HAP-1 (cell line): ENCODE measurements around the gene PPIC.

Experiments used
- DNase-seq, 2 experiments: peaks; one replicate each; pipeline ENCODE4 v3.0.0-alpha.2; 2016 to 2020; ENCODE audit warnings: low spot score in 2 of 2
- H3K27me3 ChIP-seq: fragments of 250-450 bp; sonication (Bioruptor Pico); 2 replicates; pipeline ENCODE4 v1.5.1; 2020; ENCODE audit warnings: low read depth, mild to moderate bottlenecking, moderate library complexity
- H3K36me3 ChIP-seq: fragments of 250-450 bp; sonication (Bioruptor Pico); replicated peaks from 2 replicates; pipeline ENCODE4 v1.5.1; 2020; ENCODE audit warnings: mild to moderate bottlenecking
- H3K4me1 ChIP-seq: fragments of 250-450 bp; sonication (Bioruptor Pico); 2 replicates; pipeline ENCODE4 v1.5.1; 2020; ENCODE audit warnings: mild to moderate bottlenecking
- H3K4me3 ChIP-seq: fragments of 250-450 bp; sonication (Bioruptor Pico); 2 replicates; pipeline ENCODE4 v1.5.1; 2020; ENCODE audit warnings: mild to moderate bottlenecking, moderate library complexity
- H3K9me3 ChIP-seq: fragments of 250-450 bp; sonication (Bioruptor Pico); 2 replicates; pipeline ENCODE4 v1.5.1; 2020; ENCODE audit warnings: mild to moderate bottlenecking, moderate library complexity
- in situ Hi-C: fragments of 300-500 bp; cut with MboI; formaldehyde crosslinking; loops from 3 replicates; pipeline ENCODE4 v1.14.3; 2020; ENCODE audit warnings: low sequenced_read_pairs, inconsistent platforms, mixed read lengths

The PPIC gene

DNA sequence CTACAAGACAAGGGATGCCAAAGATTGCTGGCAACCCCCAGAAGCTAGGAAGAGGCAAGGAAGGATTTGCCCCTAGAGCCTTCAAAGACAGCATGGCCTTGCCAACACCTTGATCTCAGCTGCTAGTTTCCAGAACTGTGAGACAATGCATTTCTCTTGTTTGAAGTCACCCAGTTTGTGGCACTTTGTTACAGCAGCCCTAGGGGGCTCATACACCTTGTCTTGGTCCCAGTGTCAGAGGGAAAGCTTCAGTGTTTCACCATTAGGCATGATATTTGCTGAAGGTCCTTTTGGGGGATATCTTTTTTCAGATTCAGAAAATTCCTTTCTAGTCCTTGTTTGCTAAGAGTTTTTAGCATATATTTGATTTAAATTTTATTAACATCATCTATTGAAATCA lies 3.1 kb upstream of the PPIC start:
- H3K4me3 ChIP-seq = no peak overlapping the region
- in situ Hi-C loops = no loop called here
- H3K4me1 ChIP-seq = peaks cover 6% of the 10 kb centered on the region; the same call in 1 of the 2 replicates
- no peaks in the 10 kb centered on the region for H3K27me3 ChIP-seq
- H3K9me3 ChIP-seq = no peaks in the 10 kb centered on the region
- no peak for DNase-seq
- no peaks in the 10 kb centered on the region for H3K36me3 ChIP-seq

GRCh38 chr5:123037104-123037418 lies 536 bp upstream of the PPIC start:
- Histone ChIP-seq H3K9me3 (no peaks in the 10 kb centered on the region), H3K4me1 (peaks cover 3% of the 10 kb centered on the region; the same call in 1 of the 2 replicates), H3K27me3 (no peaks in the 10 kb centered on the region), H3K4me3 (peak overlapping the region; percentile 74), H3K36me3 (no peaks in the 10 kb centered on the region)
- in situ Hi-C loops = no loop called here
- peak in 1 of 2 experiments; percentile 7 for DNase-seq

GRCh38 chr5:123035918-123036390 lies 571 bp downstream of the PPIC start:
- in situ Hi-C loops = no loop called here
- no peaks in the 10 kb centered on the region for H3K9me3 ChIP-seq
- H3K27me3 ChIP-seq = no peaks in the 10 kb centered on the region
- no peaks in the 10 kb centered on the region for H3K36me3 ChIP-seq
- peak; percentile 25 to 72 for DNase-seq
- peak overlapping the region; percentile 74 for H3K4me3 ChIP-seq
- peaks cover 3% of the 10 kb centered on the region; the same call in 1 of the 2 replicates for H3K4me1 ChIP-seq

DNA sequence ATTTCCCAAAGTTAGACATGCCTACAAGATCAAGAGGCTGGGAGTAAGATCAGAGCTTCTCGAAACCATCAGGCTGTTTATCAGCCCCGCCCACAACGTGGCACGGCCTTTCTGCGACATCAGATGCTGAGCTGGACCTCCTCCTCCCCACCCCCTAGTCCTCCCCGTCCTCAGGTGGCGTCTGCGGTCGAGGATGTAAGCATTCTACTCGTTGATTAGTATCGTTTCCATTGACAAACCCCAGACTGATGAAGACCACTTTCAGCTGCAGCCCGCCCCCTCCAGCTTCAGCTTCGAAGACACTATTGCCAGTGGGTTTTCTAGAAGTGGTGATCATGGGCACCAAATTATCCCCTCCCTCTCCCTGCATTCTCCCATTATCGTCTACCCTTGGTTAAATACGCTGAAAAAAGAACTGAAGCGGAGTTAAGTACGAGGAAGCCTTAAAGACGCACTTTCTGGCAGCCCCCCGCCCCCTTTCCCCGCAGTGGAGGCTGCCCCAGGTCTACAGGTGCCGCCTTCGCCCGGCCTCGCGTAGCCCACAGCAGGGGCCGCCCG lies 1.1 kb downstream of the PPIC start:
- Histone ChIP-seq H3K9me3 (no peaks in the 10 kb centered on the region), H3K36me3 (no peaks in the 10 kb centered on the region), H3K4me3 (peak overlapping the region; percentile 74), H3K4me1 (peaks cover 3% of the 10 kb centered on the region; the same call in 1 of the 2 replicates), H3K27me3 (no peaks in the 10 kb centered on the region)
- in situ Hi-C loops = no loop called here
- peak; percentile 43 to 74 for DNase-seq

DNA sequence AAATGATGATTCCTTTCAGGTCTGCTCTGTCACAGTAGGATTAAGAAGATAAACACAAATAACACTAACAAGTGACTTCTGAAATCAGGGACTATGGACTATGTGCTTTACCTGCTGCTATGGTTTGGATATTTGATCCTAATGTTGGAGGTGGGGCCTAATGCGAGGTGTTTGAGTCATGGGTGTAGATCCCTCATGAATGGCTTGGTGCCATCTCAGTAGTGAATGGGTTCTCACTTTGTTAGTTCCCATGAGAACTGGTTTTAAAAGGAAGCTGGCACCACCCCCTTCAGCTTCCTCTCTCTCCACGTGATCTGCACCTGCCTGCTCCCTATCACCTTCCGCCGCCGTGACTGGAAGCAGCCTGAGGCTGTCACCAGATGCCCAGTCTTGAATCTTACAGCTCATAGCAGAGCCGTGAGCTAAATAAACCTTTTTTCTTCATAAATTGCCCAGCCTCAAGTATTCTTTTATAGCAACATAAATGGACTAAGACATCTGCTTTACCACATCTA lies 3.3 kb downstream of the PPIC start:
- H3K4me1 ChIP-seq = peaks cover 3% of the 10 kb centered on the region; the same call in 1 of the 2 replicates
- in situ Hi-C loops = no loop called here
- no peaks in the 10 kb centered on the region for H3K36me3 ChIP-seq
- H3K4me3 ChIP-seq = no peak overlapping the region
- no peaks in the 10 kb centered on the region for H3K9me3 ChIP-seq
- no peak for DNase-seq
- H3K27me3 ChIP-seq = no peaks in the 10 kb centered on the region

DNA sequence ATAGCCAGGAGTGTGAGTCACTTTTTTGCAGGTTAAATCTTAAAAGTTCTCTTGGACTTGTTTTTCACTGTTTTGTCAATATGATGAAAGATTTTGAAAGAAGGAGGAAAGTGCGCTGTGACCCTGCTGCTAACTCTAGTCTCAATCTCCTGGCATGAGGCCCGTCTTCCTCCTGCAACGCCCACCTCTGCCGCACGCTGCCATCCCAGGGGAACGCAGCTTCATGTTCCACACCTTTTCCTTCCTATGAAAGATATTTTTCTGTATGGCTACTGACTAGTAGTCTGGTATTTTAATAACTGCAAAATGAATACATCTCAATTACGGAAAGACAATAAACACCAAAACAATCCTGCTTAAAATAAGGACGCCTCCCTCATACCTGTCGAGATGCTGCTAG lies 8.3 kb downstream of the PPIC start:
- H3K27me3 ChIP-seq = no peaks in the 10 kb centered on the region
- in situ Hi-C loops = no loop called here
- H3K9me3 ChIP-seq = no peaks in the 10 kb centered on the region
- H3K4me3 ChIP-seq = no peak overlapping the region
- DNase-seq = no peak
- peaks cover 2% of the 10 kb centered on the region for H3K36me3 ChIP-seq
- H3K4me1 ChIP-seq = no peaks in the 10 kb centered on the region

- H3K9me3 ChIP-seq = no peaks in the 10 kb centered on the region
- H3K27me3 ChIP-seq = no peaks in the 10 kb centered on the region
- in situ Hi-C loops = no loop called here
- peaks cover 8% of the 10 kb centered on the region for H3K4me1 ChIP-seq
- no peak for DNase-seq
- no peak overlapping the region for H3K4me3 ChIP-seq
- no peaks in the 10 kb centered on the region for H3K36me3 ChIP-seq
These were observed 21.8 kb downstream of the PPIC start for GRCh38 chr5:123014689-123015088.

DNA sequence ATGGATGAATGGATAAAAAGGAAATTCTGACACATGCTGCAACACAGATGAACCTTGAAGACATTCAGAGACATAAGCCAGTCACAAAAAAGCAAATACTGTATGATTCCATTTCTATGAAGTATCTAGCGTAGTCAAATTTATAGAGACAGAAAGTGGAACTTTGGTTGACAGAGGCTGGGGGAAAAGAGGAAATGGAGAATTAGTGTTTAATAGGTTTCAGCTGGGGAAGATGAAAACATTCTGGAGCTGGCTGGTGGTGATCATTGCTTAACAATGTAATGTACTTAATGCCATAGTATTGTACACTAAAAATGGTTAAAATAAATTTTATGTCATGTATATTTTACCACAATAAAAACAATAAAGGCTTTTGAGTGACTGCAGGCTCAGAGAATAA lies 24.2 kb downstream of the PPIC start:
- Histone ChIP-seq H3K4me3 (no peak overlapping the region), H3K36me3 (no peaks in the 10 kb centered on the region), H3K4me1 (peaks cover 17% of the 10 kb centered on the region), H3K9me3 (no peaks in the 10 kb centered on the region), H3K27me3 (no peaks in the 10 kb centered on the region)
- no peak for DNase-seq
- in situ Hi-C loops = no loop called here

GRCh38 chr5:123007754-123008153 lies 28.8 kb downstream of the PPIC start:
- Histone ChIP-seq H3K4me1 (peaks cover 12% of the 10 kb centered on the region; the same call in 1 of the 2 replicates), H3K4me3 (no peak overlapping the region), H3K36me3 (no peaks in the 10 kb centered on the region), H3K27me3 (no peaks in the 10 kb centered on the region), H3K9me3 (no peaks in the 10 kb centered on the region)
- peak; percentile 40 to 51 for DNase-seq
- in situ Hi-C loops = no loop called here

DNA sequence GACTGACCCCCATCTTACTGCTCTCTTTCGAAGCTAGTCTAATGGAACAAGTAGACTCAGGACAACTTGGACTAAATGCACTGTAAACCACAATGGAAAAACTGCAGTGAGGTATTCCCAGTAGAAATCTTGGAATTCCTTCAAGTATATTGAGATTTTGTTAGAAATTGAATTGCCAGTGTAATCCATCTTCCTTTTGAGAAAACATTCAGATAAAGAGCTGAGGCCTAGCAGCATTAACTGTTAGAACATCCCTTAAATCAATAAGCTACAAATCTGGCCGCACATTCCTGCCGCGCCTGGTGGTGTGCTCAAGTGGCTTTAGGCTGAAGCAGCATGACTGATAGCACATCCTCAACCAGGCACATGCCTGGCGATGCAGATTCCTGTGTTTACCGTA lies 29.3 kb downstream of the PPIC start:
- Histone ChIP-seq H3K36me3 (no peaks in the 10 kb centered on the region), H3K4me3 (no peak overlapping the region), H3K9me3 (no peaks in the 10 kb centered on the region), H3K27me3 (no peaks in the 10 kb centered on the region), H3K4me1 (peaks cover 12% of the 10 kb centered on the region; the same call in 1 of the 2 replicates)
- in situ Hi-C loops = no loop called here
- DNase-seq = peak in 1 of 2 experiments; percentile 30

- DNase-seq = no peak
- in situ Hi-C loops = loop anchor here (5.0 kb wide), 1 partner anchor 485 kb away; no protein-coding TSS in a partner anchor
These were observed 34.7 kb downstream of the PPIC start for GRCh38 chr5:123001808-123002207.

DNA sequence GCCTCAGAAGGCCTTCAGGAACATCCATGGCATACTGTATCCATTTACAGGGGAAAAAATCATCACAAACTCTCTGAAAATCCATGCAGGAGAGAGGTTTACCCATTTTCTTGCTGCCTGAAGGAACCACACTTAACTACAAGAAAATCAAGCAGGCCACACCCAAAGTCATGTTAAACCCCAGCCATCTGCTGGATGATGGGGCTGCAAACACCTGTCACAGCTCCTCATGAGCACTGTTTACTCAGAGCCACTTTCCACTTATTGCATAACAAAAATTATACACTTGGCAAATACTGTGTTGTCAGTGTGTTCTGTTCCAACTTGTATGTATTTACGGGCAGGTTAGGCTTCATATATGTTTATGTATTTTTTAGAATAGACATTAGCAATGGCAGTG lies 35.8 kb downstream of the PPIC start:
- Histone ChIP-seq H3K27me3 (no peaks in the 10 kb centered on the region), H3K36me3 (no peaks in the 10 kb centered on the region), H3K4me3 (no peak overlapping the region), H3K9me3 (no peaks in the 10 kb centered on the region), H3K4me1 (peaks cover 18% of the 10 kb centered on the region)
- in situ Hi-C loops = loop anchor here (5.0 kb wide), 1 partner anchor 483 kb away; no protein-coding TSS in a partner anchor
- no peak for DNase-seq

More at GRCh38 chr5:123001808-123002207, 34.7 kb downstream of the PPIC start:
- Histone ChIP-seq H3K4me3 (no peak overlapping the region), H3K27me3 (no peaks in the 10 kb centered on the region), H3K4me1 (peaks cover 13% of the 10 kb centered on the region), H3K36me3 (no peaks in the 10 kb centered on the region), H3K9me3 (no peaks in the 10 kb centered on the region)

GRCh38 chr5:122999947-123000563 lies 36.5 kb downstream of the PPIC start:
- H3K4me1 ChIP-seq = peaks cover 18% of the 10 kb centered on the region
- in situ Hi-C loops = loop anchor here (5.0 kb wide), 1 partner anchor 483 kb away; no protein-coding TSS in a partner anchor
- peak; percentile 77 to 87 for DNase-seq
- no peak overlapping the region for H3K4me3 ChIP-seq
- H3K9me3 ChIP-seq = no peaks in the 10 kb centered on the region
- no peaks in the 10 kb centered on the region for H3K27me3 ChIP-seq
- no peaks in the 10 kb centered on the region for H3K36me3 ChIP-seq

DNA sequence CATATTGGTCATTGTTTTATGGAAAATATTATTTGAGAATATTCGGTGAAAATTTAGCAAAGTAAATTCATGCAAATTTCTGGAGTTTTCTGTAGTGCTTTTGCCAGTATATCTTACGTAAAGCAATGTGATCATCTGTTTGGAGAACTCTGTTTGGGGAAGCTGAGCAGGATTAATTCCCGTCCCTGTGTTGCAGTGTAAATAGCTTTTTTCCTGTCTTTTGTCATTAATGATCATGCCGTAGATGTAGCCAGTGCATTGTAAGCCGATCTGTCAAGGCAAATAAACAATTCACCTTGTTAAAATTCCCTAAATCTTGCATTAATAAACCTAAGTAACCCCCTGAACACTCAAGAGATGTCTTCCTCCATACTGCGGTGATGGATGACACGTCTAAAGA lies 39.2 kb downstream of the PPIC start:
- H3K9me3 ChIP-seq = no peaks in the 10 kb centered on the region
- peak; percentile 35 to 80 for DNase-seq

More for the DNA sequence above, 39.2 kb downstream of the PPIC start:
- H3K4me3 ChIP-seq = no peak overlapping the region
- in situ Hi-C loops = no loop called here
- no peaks in the 10 kb centered on the region for H3K36me3 ChIP-seq
- H3K27me3 ChIP-seq = no peaks in the 10 kb centered on the region
- H3K4me1 ChIP-seq = peaks cover 18% of the 10 kb centered on the region
